ENCODE data around the gene IFRD2. TPM values are rescaled to one million over a fixed set of nuclear protein-coding genes. Genes with fewer than 3 reads are reported as not detected.

Gene IFRD2
- total RNA-seq, 1 donor from 2014 or later: 37.3 TPM

DNA sequence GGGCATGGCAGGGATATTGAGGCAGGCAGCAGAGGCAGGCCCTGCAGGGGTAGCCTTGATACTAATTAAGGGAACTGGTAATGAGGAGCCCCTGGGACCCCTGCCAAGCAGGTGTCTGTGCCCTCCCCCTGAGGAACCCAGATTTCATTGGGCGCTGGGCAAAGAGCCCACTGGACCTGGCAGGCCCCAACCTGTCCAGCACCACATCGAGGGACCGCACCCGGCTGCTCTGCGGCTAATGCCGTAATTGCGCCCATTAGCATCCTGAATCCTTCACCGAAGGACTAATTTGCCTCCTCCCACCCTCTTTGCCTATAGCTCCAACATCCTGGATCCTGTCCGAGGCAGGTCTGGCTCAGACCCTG lies 37.0 kb downstream of the IFRD2 start:
- no peak for DNase-seq (ENCODE audit: extremely low spot score in 2 of 2)
- H3K9me3 ChIP-seq: no peaks in the 10 kb centered on the region
- peaks cover 65% of the 10 kb centered on the region for H3K4me1 ChIP-seq
- no peaks in the 10 kb centered on the region for H3K27me3 ChIP-seq
- TF ChIP-seq POLR2AphosphoS5 (IDR thresholded peaks at IDR 0.05; ENCODE audit: insufficient read depth in 1 of 2, low read depth in 1 of 2) (peak in 1 of 2 donors; percentile 29), POLR2A (IDR thresholded peaks at IDR 0.05) (no peak)
- no peak overlapping the region for H3K4me3 ChIP-seq
- H3K27ac ChIP-seq: peak overlapping the region; percentile 75
- H3K36me3 ChIP-seq: peaks cover 0 to 38% of the 10 kb centered on the region in 2 donors
- intact Hi-C loops (cut with DNase I): loop anchor here (5.0 kb wide), 1 partner anchor 67 kb away; the partner anchor contains the start of gene HYAL2

DNA sequence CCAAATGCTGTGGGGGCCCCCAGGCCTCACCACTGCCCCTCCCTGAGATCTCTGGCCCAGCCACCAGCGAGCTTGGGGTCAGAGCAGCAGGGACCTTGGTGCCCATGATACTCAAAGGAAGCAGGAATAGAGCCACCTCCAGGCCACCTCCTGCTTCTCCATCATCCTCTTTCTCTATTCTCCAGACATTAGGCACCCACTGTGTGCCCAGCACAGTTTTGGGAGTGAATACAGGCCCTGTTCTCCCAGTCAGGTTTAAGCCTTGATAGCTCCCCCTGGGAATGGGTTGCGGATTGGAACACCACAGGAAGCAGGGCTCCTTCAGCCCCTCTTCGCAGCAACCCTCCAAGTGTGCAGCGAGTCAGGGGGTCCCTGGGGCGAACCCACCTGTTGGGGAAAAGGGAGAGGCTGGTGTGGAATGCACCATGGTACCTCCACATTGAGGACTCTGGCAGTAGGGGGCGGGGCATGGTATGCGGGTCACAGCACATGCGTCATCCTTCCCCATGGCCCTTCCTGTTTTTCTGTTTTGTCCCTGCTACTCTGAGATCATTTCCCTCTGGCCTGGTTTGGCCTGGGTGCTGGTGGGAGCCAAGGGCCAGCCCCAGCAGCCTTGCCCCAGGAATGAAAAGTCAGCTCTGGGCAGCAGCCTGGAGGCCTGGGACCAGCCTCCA lies 37.5 kb downstream of the IFRD2 start:
- no peaks in the 10 kb centered on the region for H3K27me3 ChIP-seq
- no peak overlapping the region for H3K4me3 ChIP-seq
- DNase-seq (ENCODE audit: extremely low spot score in 2 of 2): no peak
- no peaks in the 10 kb centered on the region for H3K9me3 ChIP-seq
- peaks cover 67% of the 10 kb centered on the region for H3K4me1 ChIP-seq
- TF ChIP-seq POLR2A (IDR thresholded peaks at IDR 0.05): no peak
- TF ChIP-seq, protein P1, sequence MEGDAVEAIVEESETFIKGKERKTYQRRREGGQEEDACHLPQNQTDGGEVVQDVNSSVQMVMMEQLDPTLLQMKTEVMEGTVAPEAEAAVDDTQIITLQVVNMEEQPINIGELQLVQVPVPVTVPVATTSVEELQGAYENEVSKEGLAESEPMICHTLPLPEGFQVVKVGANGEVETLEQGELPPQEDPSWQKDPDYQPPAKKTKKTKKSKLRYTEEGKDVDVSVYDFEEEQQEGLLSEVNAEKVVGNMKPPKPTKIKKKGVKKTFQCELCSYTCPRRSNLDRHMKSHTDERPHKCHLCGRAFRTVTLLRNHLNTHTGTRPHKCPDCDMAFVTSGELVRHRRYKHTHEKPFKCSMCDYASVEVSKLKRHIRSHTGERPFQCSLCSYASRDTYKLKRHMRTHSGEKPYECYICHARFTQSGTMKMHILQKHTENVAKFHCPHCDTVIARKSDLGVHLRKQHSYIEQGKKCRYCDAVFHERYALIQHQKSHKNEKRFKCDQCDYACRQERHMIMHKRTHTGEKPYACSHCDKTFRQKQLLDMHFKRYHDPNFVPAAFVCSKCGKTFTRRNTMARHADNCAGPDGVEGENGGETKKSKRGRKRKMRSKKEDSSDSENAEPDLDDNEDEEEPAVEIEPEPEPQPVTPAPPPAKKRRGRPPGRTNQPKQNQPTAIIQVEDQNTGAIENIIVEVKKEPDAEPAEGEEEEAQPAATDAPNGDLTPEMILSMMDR (IDR thresholded peaks at IDR 0.05): no peak
- TF ChIP-seq POLR2AphosphoS5 (IDR thresholded peaks at IDR 0.05; ENCODE audit: insufficient read depth in 1 of 2, low read depth in 1 of 2): peak; percentile 55 to 57
- intact Hi-C loops (cut with DNase I): loop anchor here (5.0 kb wide), 1 partner anchor 68 kb away; the partner anchor contains the start of gene HYAL2
- H3K36me3 ChIP-seq: peaks cover 0 to 38% of the 10 kb centered on the region in 2 donors
- peak overlapping the region; percentile 75 for H3K27ac ChIP-seq

DNA sequence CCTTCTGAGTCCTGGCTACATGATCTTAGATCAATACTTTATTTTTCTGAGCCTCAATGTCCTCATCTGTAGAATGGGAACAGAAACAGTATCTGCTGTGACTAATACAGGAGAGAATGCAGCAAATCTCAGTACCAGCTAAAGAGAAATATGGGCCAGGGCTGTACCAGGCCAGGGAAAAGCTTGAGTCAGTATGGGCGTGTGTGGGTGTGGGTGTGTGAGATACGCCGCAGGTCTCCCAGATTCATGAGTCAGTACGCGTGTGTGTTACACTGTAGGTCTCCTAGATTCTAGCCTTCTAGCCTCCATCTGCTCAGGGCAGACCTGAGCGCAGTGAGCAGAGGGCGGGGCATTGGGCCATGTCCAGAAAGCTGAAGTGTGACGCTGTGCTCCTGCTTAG lies 41.0 kb downstream of the IFRD2 start:
- Histone ChIP-seq H3K27ac (peak overlapping the region; percentile 52), H3K36me3 (peaks cover 0 to 14% of the 10 kb centered on the region in 2 donors), H3K27me3 (no peaks in the 10 kb centered on the region), H3K4me3 (no peak overlapping the region), H3K4me1 (peaks cover 91% of the 10 kb centered on the region), H3K9me3 (no peaks in the 10 kb centered on the region)
- intact Hi-C loops (cut with DNase I): no loop called here
- no peak for DNase-seq (ENCODE audit: extremely low spot score in 2 of 2)
- TF ChIP-seq POLR2AphosphoS5 (IDR thresholded peaks at IDR 0.05; ENCODE audit: insufficient read depth in 1 of 2, low read depth in 1 of 2) (peak in 1 of 2 donors; percentile 65), POLR2A (IDR thresholded peaks at IDR 0.05) (no peak)

DNA sequence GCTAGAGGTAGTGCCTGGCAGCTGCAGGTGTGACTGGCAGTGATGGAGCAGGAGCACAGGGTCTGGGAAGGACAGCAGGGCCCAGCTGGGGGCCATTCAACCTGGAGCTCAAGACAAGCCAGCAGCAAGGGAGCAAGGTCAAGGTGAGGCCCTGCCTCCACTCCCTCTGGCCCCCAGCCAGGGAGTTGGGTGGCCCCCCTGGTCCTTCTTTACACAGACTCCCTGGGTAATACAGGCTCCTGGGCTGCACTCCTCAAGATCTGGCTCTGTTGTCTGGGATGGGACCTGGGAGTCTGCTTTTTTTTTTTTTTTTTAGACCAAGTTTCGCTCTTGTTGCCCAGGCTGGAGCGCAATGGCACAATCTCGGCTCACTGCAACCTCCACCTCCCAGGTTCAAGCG lies 41.7 kb downstream of the IFRD2 start:
- Histone ChIP-seq H3K4me1 (peaks cover 93% of the 10 kb centered on the region), H3K36me3 (peaks cover 0 to 12% of the 10 kb centered on the region in 2 donors)

DNA sequence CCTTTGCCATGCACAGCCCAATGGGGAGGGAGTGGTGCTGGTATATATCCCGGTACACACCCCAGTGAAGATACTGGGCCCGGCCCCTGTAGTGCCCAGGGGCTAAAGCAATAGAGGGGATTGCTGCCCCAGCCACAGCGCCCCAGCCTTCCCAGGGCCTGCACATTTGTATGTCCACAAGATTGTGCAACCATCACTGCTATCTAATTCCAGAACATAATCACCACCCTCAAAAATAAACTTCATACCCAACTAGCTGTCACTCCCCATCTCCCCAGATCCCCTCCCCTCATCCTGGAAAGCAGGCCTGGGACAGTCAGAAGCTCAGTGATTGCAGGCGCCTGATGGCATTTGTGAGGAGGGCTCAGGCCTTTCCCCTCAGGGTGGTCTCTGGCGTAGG lies 42.8 kb downstream of the IFRD2 start:
- no peaks in the 10 kb centered on the region for H3K9me3 ChIP-seq
- H3K4me3 ChIP-seq: no peak overlapping the region
- H3K4me1 ChIP-seq: peaks cover 93% of the 10 kb centered on the region
- peaks cover 0 to 12% of the 10 kb centered on the region in 2 donors for H3K36me3 ChIP-seq
- no peak for DNase-seq (ENCODE audit: extremely low spot score in 2 of 2)
- intact Hi-C loops (cut with DNase I): no loop called here
- H3K27me3 ChIP-seq: no peaks in the 10 kb centered on the region
- TF ChIP-seq POLR2AphosphoS5 (IDR thresholded peaks at IDR 0.05; ENCODE audit: insufficient read depth in 1 of 2, low read depth in 1 of 2): no peak
- TF ChIP-seq, protein P1 (IDR thresholded peaks at IDR 0.05): no peak
- TF ChIP-seq POLR2A (IDR thresholded peaks at IDR 0.05): no peak
- peak overlapping the region; percentile 92 for H3K27ac ChIP-seq

More for the DNA sequence above, 41.7 kb downstream of the IFRD2 start:
- peak overlapping the region; percentile 26 for H3K27ac ChIP-seq
- TF ChIP-seq POLR2A (IDR thresholded peaks at IDR 0.05): no peak
- TF ChIP-seq, protein P1 (IDR thresholded peaks at IDR 0.05): no peak
- TF ChIP-seq POLR2AphosphoS5 (IDR thresholded peaks at IDR 0.05; ENCODE audit: insufficient read depth in 1 of 2, low read depth in 1 of 2): no peak
- no peak for DNase-seq (ENCODE audit: extremely low spot score in 2 of 2)
- no peak overlapping the region for H3K4me3 ChIP-seq
- H3K27me3 ChIP-seq: no peaks in the 10 kb centered on the region
- intact Hi-C loops (cut with DNase I): no loop called here
- no peaks in the 10 kb centered on the region for H3K9me3 ChIP-seq

DNA sequence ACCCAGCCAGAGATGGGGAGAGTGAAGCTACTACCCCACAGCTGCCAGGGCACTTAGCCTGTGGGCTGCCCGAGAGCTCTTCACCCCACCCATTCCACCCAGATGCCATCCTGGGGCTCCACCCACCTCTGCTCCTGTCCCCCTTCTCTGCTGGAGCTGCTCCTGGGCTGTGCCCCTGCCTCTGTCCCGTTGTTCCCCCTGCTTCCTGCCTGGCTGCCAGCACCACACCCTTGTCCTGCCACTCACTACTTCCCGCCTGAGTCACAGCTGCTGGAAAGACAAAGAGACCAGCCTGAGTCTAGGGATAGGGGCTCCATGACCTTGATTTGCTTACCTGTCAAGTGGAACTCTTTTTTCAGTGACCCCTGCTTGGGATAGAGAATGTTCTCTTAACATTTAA lies 43.8 kb downstream of the IFRD2 start:
- Histone ChIP-seq H3K4me3 (no peak overlapping the region), H3K27me3 (no peaks in the 10 kb centered on the region), H3K9me3 (no peaks in the 10 kb centered on the region), H3K36me3 (peaks cover 0 to 12% of the 10 kb centered on the region in 2 donors), H3K4me1 (peaks cover 94% of the 10 kb centered on the region), H3K27ac (peak overlapping the region; percentile 92)
- TF ChIP-seq POLR2A (IDR thresholded peaks at IDR 0.05) (no peak), POLR2AphosphoS5 (IDR thresholded peaks at IDR 0.05; ENCODE audit: insufficient read depth in 1 of 2, low read depth in 1 of 2) (peak in 1 of 2 donors; percentile 71)
- TF ChIP-seq, protein P1 (IDR thresholded peaks at IDR 0.05): no peak
- no peak for DNase-seq (ENCODE audit: extremely low spot score in 2 of 2)
- intact Hi-C loops (cut with DNase I): no loop called here

Measured in vagina (tissue), 2 donors.